Measurements from ENCODE around the gene ABHD15. TPM values are rescaled to one million over a fixed set of nuclear protein-coding genes. Genes with fewer than 3 reads are reported as not detected.

The ABHD15 gene
- total RNA-seq, 1 experiment from 2014 or later, result 10.5 TPM

- no peak overlapping the region for H3K4me3 Mint-ChIP-seq (ENCODE audit: unreplicated experiment)
- CTCF ChIA-PET, result no interaction called here
These were observed 46.6 kb upstream of the ABHD15 start for GRCh38 chr17:29613352-29613837.

GRCh38 chr17:29612404-29613280, 45.8 kb upstream of the ABHD15 start:
- Histone ChIP-seq H3K9me3 (no peaks in the 10 kb centered on the region), H3K4me3 (ENCODE audit: low read depth, low read length) (no peak overlapping the region), H3K36me3 (ENCODE audit: control insufficient read depth, insufficient read depth, low read length) (no peaks in the 10 kb centered on the region), H3K4me1 (peaks cover 19% of the 10 kb centered on the region), H3K27me3 (replicated peaks; ENCODE audit: control insufficient read depth, insufficient read depth, low read length) (peaks cover 8% of the 10 kb centered on the region)
- BruUV-seq (replicated peaks), result no TSS peak
- Mint-ChIP-seq H3K27ac (ENCODE audit: unreplicated experiment) (no peak overlapping the region), H3K9me3 (ENCODE audit: unreplicated experiment) (no peaks in the 10 kb centered on the region), H3K36me3 (ENCODE audit: insufficient read depth, unreplicated experiment) (no peaks in the 10 kb centered on the region), H3K4me3 (ENCODE audit: unreplicated experiment) (no peak overlapping the region), H3K4me1 (ENCODE audit: low read depth, unreplicated experiment) (peaks cover 9% of the 10 kb centered on the region), H3K27me3 (ENCODE audit: insufficient read depth, unreplicated experiment) (peaks cover 5% of the 10 kb centered on the region)
- ChIA-PET CTCF (no interaction called here), POLR2A (no interaction called here)
- TF ChIP-seq, protein P1, sequence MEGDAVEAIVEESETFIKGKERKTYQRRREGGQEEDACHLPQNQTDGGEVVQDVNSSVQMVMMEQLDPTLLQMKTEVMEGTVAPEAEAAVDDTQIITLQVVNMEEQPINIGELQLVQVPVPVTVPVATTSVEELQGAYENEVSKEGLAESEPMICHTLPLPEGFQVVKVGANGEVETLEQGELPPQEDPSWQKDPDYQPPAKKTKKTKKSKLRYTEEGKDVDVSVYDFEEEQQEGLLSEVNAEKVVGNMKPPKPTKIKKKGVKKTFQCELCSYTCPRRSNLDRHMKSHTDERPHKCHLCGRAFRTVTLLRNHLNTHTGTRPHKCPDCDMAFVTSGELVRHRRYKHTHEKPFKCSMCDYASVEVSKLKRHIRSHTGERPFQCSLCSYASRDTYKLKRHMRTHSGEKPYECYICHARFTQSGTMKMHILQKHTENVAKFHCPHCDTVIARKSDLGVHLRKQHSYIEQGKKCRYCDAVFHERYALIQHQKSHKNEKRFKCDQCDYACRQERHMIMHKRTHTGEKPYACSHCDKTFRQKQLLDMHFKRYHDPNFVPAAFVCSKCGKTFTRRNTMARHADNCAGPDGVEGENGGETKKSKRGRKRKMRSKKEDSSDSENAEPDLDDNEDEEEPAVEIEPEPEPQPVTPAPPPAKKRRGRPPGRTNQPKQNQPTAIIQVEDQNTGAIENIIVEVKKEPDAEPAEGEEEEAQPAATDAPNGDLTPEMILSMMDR (IDR thresholded peaks at IDR 0.05; ENCODE audit: insufficient read depth in 1 of 2, low read depth in 1 of 2, low read length in 1 of 2, severe bottlenecking in 1 of 2, unreplicated experiment in 1 of 2), result no peak
- no peak for DNase-seq
- intact Hi-C loops (cut with micrococcal nuclease; ENCODE audit: unreplicated experiment), result no loop called here

More at GRCh38 chr17:29613352-29613837, 46.6 kb upstream of the ABHD15 start:
- H3K9me3 Mint-ChIP-seq (ENCODE audit: unreplicated experiment), result no peaks in the 10 kb centered on the region
- Histone ChIP-seq H3K4me1 (peaks cover 23% of the 10 kb centered on the region), H3K9me3 (no peaks in the 10 kb centered on the region), H3K27me3 (replicated peaks; ENCODE audit: control insufficient read depth, insufficient read depth, low read length) (peaks cover 8% of the 10 kb centered on the region), H3K36me3 (ENCODE audit: control insufficient read depth, insufficient read depth, low read length) (no peaks in the 10 kb centered on the region), H3K4me3 (ENCODE audit: low read depth, low read length) (no peak overlapping the region)
- H3K36me3 Mint-ChIP-seq (ENCODE audit: insufficient read depth, unreplicated experiment), result no peaks in the 10 kb centered on the region
- POLR2A ChIA-PET, result interaction anchor here (0.6 kb wide), 1 partner anchor 22 kb away, joined by 3 read pairs; no protein-coding TSS in a partner anchor
- H3K27ac Mint-ChIP-seq (ENCODE audit: unreplicated experiment), result no peak overlapping the region
- intact Hi-C loops (cut with micrococcal nuclease; ENCODE audit: unreplicated experiment), result no loop called here
- BruUV-seq (replicated peaks), result no TSS peak
- peaks cover 5% of the 10 kb centered on the region for H3K27me3 Mint-ChIP-seq (ENCODE audit: insufficient read depth, unreplicated experiment)
- DNase-seq, result no peak
- H3K4me1 Mint-ChIP-seq (ENCODE audit: low read depth, unreplicated experiment), result peaks cover 9% of the 10 kb centered on the region
- TF ChIP-seq, protein P1 (IDR thresholded peaks at IDR 0.05; ENCODE audit: insufficient read depth in 1 of 2, low read depth in 1 of 2, low read length in 1 of 2, severe bottlenecking in 1 of 2, unreplicated experiment in 1 of 2), result no peak

- H3K27ac Mint-ChIP-seq (ENCODE audit: unreplicated experiment), result no peak overlapping the region
- peaks cover 4% of the 10 kb centered on the region for H3K27me3 Mint-ChIP-seq (ENCODE audit: insufficient read depth, unreplicated experiment)
- no peaks in the 10 kb centered on the region for H3K9me3 ChIP-seq
- H3K36me3 ChIP-seq (ENCODE audit: control insufficient read depth, insufficient read depth, low read length), result no peaks in the 10 kb centered on the region
- ChIA-PET POLR2A (no interaction called here), CTCF (no interaction called here)
- no peaks in the 10 kb centered on the region for H3K9me3 Mint-ChIP-seq (ENCODE audit: unreplicated experiment)
- no peak overlapping the region for H3K4me3 Mint-ChIP-seq (ENCODE audit: unreplicated experiment)
- no peak for DNase-seq
- TF ChIP-seq, protein P1 (IDR thresholded peaks at IDR 0.05; ENCODE audit: insufficient read depth in 1 of 2, low read depth in 1 of 2, low read length in 1 of 2, severe bottlenecking in 1 of 2, unreplicated experiment in 1 of 2), result no peak
- intact Hi-C loops (cut with micrococcal nuclease; ENCODE audit: unreplicated experiment), result no loop called here
- BruUV-seq (replicated peaks), result no TSS peak
- no peaks in the 10 kb centered on the region for H3K36me3 Mint-ChIP-seq (ENCODE audit: insufficient read depth, unreplicated experiment)
- no peak overlapping the region for H3K4me3 ChIP-seq (ENCODE audit: low read depth, low read length)
- peaks cover 8% of the 10 kb centered on the region for H3K27me3 ChIP-seq (replicated peaks; ENCODE audit: control insufficient read depth, insufficient read depth, low read length)
- H3K4me1 ChIP-seq, result peaks cover 14% of the 10 kb centered on the region
- peaks cover 6% of the 10 kb centered on the region for H3K4me1 Mint-ChIP-seq (ENCODE audit: low read depth, unreplicated experiment)
These were observed 45.2 kb upstream of the ABHD15 start for GRCh38 chr17:29612094-29612403.

All from Caco-2 (cell line).